Activated CD8-positive, alpha-beta memory T cell treated with anti-CD3 and anti-CD28 coated beads, Interleukin-2, amount 50 U/mL, for 4 hours (primary cell): ENCODE results near the gene IRAK2.
"Not testable (repeated sequence)": the region's sequence is repeated elsewhere in the genome, so short reads cannot be mapped to it uniquely, and the experiment has no call there.

Experiments
- DNase-seq: peaks from one replicate; pipeline ENCODE4 v3.0.0-alpha.2; 2020

IRAK2 gene

GRCh38 chr3:10162185-10162584 is 2.5 kb upstream of the IRAK2 start:
- DNase-seq = no peak

- not testable (repeated sequence) for DNase-seq
These were observed 546 bp upstream of the IRAK2 start for GRCh38 chr3:10164201-10164545.

- no peak for DNase-seq
These were observed 1.5 kb downstream of the IRAK2 start for GRCh38 chr3:10166213-10166604.

- no peak for DNase-seq
These were observed 4.3 kb downstream of the IRAK2 start for GRCh38 chr3:10169000-10169496.

GRCh38 chr3:10170915-10171478 is 6.3 kb downstream of the IRAK2 start:
- no peak for DNase-seq

- no peak for DNase-seq
These were observed 8.6 kb downstream of the IRAK2 start for GRCh38 chr3:10173095-10173925.

GRCh38 chr3:10173926-10174435 is 9.3 kb downstream of the IRAK2 start:
- no peak for DNase-seq

- not testable (repeated sequence) for DNase-seq
These were observed 10.6 kb downstream of the IRAK2 start for GRCh38 chr3:10175334-10175733.

- not testable (repeated sequence) for DNase-seq
These were observed 11.4 kb downstream of the IRAK2 start for GRCh38 chr3:10176150-10176549.

- no peak for DNase-seq
These were observed 13.0 kb downstream of the IRAK2 start for GRCh38 chr3:10177737-10178136.

GRCh38 chr3:10178892-10179291 is 14.2 kb downstream of the IRAK2 start:
- no peak for DNase-seq

- no peak for DNase-seq
These were observed 15.6 kb downstream of the IRAK2 start for GRCh38 chr3:10180289-10180688.

- no peak for DNase-seq
These were observed 16.1 kb downstream of the IRAK2 start for GRCh38 chr3:10180738-10181295.

GRCh38 chr3:10182950-10183349 is 18.2 kb downstream of the IRAK2 start:
- no peak for DNase-seq

GRCh38 chr3:10184250-10184649 is 19.5 kb downstream of the IRAK2 start:
- no peak for DNase-seq

- DNase-seq = no peak
These were observed 21.4 kb downstream of the IRAK2 start for GRCh38 chr3:10185804-10186762.

GRCh38 chr3:10187290-10187876 is 22.7 kb downstream of the IRAK2 start:
- no peak for DNase-seq

GRCh38 chr3:10187944-10188343 is 23.2 kb downstream of the IRAK2 start:
- no peak for DNase-seq

- DNase-seq = no peak
These were observed 24.3 kb downstream of the IRAK2 start for GRCh38 chr3:10188804-10189556.

- DNase-seq = no peak
These were observed 25.0 kb downstream of the IRAK2 start for GRCh38 chr3:10189557-10190354.
